Keratinocyte (primary cell): ENCODE results near the gene PLD1. TPM values are rescaled to one million over a fixed set of nuclear protein-coding genes. Genes with fewer than 3 reads are reported as not detected.

Experiments
- DNase-seq: peaks from one replicate; pipeline ENCODE4 v3.0.0-alpha.2; 2011; ENCODE audit warnings: low read depth, missing footprints, low spot score
- FAIRE-seq: peaks from 2 replicates; lab custom pipeline; 2011; peaks lifted over from hg19 to GRCh38; lab: Jason Lieb, UNC
- H2AFZ ChIP-seq: 2 replicates; pipeline ENCODE4 v1.6.0; 2012; ENCODE audit warnings: low read length, control low read depth, inconsistent platforms; ENCODE audit not compliant: control insufficient read depth
- H3K27ac ChIP-seq: 2 replicates; pipeline ENCODE4 v1.5.1; 2011; ENCODE audit warnings: low read length; ENCODE audit not compliant: control insufficient read depth, insufficient read depth
- H3K27me3 ChIP-seq: 3 replicates; pipeline ENCODE4 v1.6.0; 2011; ENCODE audit warnings: low read length; ENCODE audit not compliant: control insufficient read depth, insufficient read depth; ENCODE audit errors: extremely low read depth
- H3K36me3 ChIP-seq, 2 experiments: 2 replicates in 1 of 2; 3 replicates in 1 of 2; pipeline ENCODE4 v1.5.1; 2011; ENCODE audit warnings: low read length in 2 of 2, mild to moderate bottlenecking in 1 of 2; ENCODE audit not compliant: control insufficient read depth in 2 of 2, insufficient read depth in 2 of 2; ENCODE audit errors: extremely low read depth in 1 of 2
- H3K4me1 ChIP-seq: 3 replicates; pipeline ENCODE4 v1.5.1; 2011; ENCODE audit warnings: low read length; ENCODE audit not compliant: control insufficient read depth, insufficient read depth; ENCODE audit errors: extremely low read depth
- H3K4me2 ChIP-seq: 3 replicates; pipeline ENCODE4 v1.6.0; 2011; ENCODE audit warnings: low read depth, low read length; ENCODE audit not compliant: control insufficient read depth, insufficient read depth; ENCODE audit errors: extremely low read depth
- H3K4me3 ChIP-seq, 3 experiments: fragments of 200-600 bp in 1 of 3; sonication (generic) in 1 of 3; 2 replicates in 2 of 3; 3 replicates in 1 of 3; pipeline ENCODE4 v1.5.1; 2011 to 2016; ENCODE audit warnings: low read length in 3 of 3, mild to moderate bottlenecking in 3 of 3, control low read depth in 2 of 3, inconsistent platforms in 1 of 3, low read depth in 1 of 3, mixed read lengths in 1 of 3, mixed run types in 1 of 3, moderate library complexity in 1 of 3; ENCODE audit not compliant: control insufficient read depth in 2 of 3, insufficient read depth in 2 of 3; ENCODE audit errors: extremely low read depth in 1 of 3
- H3K79me2 ChIP-seq: 2 replicates; pipeline ENCODE4 v1.6.0; 2012; ENCODE audit warnings: low read length; ENCODE audit not compliant: control insufficient read depth, insufficient read depth
- H3K9ac ChIP-seq: 3 replicates; pipeline ENCODE4 v1.6.0; 2011; ENCODE audit warnings: low read length; ENCODE audit not compliant: control insufficient read depth, insufficient read depth; ENCODE audit errors: extremely low read depth
- H3K9me1 ChIP-seq: 3 replicates; pipeline ENCODE4 v1.6.0; 2011; ENCODE audit warnings: low read length; ENCODE audit not compliant: control insufficient read depth, insufficient read depth; ENCODE audit errors: extremely low read depth
- H3K9me3 ChIP-seq: 2 replicates; pipeline ENCODE4 v1.5.1; 2012; ENCODE audit warnings: low read depth, low read length; ENCODE audit not compliant: control insufficient read depth
- H4K20me1 ChIP-seq: 3 replicates; pipeline ENCODE4 v1.6.0; 2011; ENCODE audit warnings: low read length; ENCODE audit not compliant: control insufficient read depth, insufficient read depth; ENCODE audit errors: extremely low read depth
- EZH2 ChIP-seq: IDR thresholded peaks from one replicate; pipeline ENCODE4 v1.6.1; 2012; ENCODE audit warnings: inconsistent platforms, mild to moderate bottlenecking, low read length, moderate library complexity
- dilution Hi-C: fragments of 300-500 bp; cut with MboI; formaldehyde crosslinking; loops from one replicate; pipeline ENCODE4 v1.7.0; 2020; ENCODE audit warnings: low sequenced_read_pairs; ENCODE audit not compliant: extremely low pct_ligation_motif_present
- polyA plus RNA-seq, 5 experiments: library from polyadenylated mRNA; depleted of rRNA in 3 of 5; stranded (reverse) in 3 of 5; stranded (forward) in 1 of 5; unstranded in 1 of 5; fragments of >200 nt; gene quantifications; 1 replicate in 1 of 5; 2 replicates in 3 of 5; 3 replicates in 1 of 5; pipeline versions ENCODE4 v1.2.1 to v1.2.3, GENCODE V29; 2011 to 2012; ENCODE audit warnings: missing spikeins in 2 of 5, low read depth in 1 of 5, low replicate concordance in 1 of 5
- TF ChIP-seq, protein P1 (sequence below), 3 experiments: IDR thresholded peaks in 1 of 3; conservative IDR thresholded peaks in 1 of 3; optimal IDR thresholded peaks in 1 of 3; 2 replicates in 2 of 3; 3 replicates in 1 of 3; pipeline versions ENCODE3 to v1.5.1; 2011; ENCODE audit warnings: low read length in 3 of 3, mild to moderate bottlenecking in 3 of 3, moderate library complexity in 2 of 3, control low read depth in 1 of 3, inconsistent platforms in 1 of 3; ENCODE audit not compliant: insufficient read depth in 2 of 3; ENCODE audit errors: extremely low read depth in 1 of 3

PLD1 gene
- polyA plus RNA-seq, 1 donor (not counting 4 experiments of a cell fraction or from before 2014, with no cell fraction given): 14.7 TPM

DNA sequence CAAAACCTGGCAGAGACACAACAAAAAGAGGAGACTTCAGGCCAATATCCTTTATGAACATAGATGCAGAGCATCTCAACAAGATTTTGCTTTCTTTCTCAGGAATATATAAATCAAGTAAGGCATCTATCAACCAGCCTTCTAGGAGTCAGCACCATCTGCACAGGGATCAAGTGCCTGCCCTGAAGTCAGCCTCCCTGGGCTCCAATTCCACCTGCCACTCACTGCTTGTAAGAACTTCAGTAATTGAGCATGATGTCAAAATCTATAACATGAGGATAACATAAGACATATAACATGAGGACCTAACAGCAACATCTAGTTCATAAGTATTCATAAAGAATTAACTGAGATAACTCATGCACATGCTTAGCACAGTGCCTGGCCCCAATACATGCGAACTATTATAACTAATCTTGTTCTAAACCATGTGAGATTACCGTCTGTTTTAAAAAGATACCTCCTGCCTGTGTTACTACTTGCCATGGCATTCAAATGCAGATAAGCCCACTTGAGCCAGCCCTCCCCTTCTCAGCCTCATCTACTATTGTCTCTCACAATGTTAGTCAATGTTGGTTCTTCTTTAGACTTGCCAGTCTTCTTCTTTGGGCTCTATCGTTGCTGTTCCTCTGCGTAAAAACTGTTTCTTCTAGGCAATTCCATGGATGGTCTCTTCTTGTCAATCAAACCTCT, 91.6 kb downstream of the PLD1 start:
- H3K36me3 ChIP-seq: peaks cover 0 to 3% of the 10 kb centered on the region in 2 experiments
- DNase-seq (no peak), FAIRE-seq (no peak)
- peaks cover 2% of the 10 kb centered on the region for H3K9me3 ChIP-seq
- dilution Hi-C loops: no loop called here
- H2AFZ ChIP-seq: no peak overlapping the region
- H3K27me3 ChIP-seq: no peaks in the 10 kb centered on the region
- TF ChIP-seq, protein P1, sequence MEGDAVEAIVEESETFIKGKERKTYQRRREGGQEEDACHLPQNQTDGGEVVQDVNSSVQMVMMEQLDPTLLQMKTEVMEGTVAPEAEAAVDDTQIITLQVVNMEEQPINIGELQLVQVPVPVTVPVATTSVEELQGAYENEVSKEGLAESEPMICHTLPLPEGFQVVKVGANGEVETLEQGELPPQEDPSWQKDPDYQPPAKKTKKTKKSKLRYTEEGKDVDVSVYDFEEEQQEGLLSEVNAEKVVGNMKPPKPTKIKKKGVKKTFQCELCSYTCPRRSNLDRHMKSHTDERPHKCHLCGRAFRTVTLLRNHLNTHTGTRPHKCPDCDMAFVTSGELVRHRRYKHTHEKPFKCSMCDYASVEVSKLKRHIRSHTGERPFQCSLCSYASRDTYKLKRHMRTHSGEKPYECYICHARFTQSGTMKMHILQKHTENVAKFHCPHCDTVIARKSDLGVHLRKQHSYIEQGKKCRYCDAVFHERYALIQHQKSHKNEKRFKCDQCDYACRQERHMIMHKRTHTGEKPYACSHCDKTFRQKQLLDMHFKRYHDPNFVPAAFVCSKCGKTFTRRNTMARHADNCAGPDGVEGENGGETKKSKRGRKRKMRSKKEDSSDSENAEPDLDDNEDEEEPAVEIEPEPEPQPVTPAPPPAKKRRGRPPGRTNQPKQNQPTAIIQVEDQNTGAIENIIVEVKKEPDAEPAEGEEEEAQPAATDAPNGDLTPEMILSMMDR (optimal IDR thresholded peaks at IDR 0.05 in 1 of 3, IDR thresholded peaks at IDR 0.05 in 1 of 3, conservative IDR thresholded peaks at IDR 0.05 in 1 of 3; ENCODE audit: extremely low read depth in 1 of 3, insufficient read depth in 2 of 3, low read length in 3 of 3): no peak
- no peak for TF ChIP-seq EZH2
- no peak overlapping the region for H3K4me3 ChIP-seq
- H3K4me2 ChIP-seq: no peak overlapping the region
- no peaks in the 10 kb centered on the region for H4K20me1 ChIP-seq
- no peaks in the 10 kb centered on the region for H3K4me1 ChIP-seq
- H3K9me1 ChIP-seq: no peaks in the 10 kb centered on the region
- H3K27ac ChIP-seq: no peak overlapping the region
- no peaks in the 10 kb centered on the region for H3K79me2 ChIP-seq
- no peak overlapping the region for H3K9ac ChIP-seq

GRCh38 chr3:171715155-171715554, 95.1 kb downstream of the PLD1 start:
- Histone ChIP-seq H3K9ac (no peak overlapping the region), H3K9me1 (no peaks in the 10 kb centered on the region), H3K79me2 (no peaks in the 10 kb centered on the region), H2AFZ (no peak overlapping the region), H3K4me1 (peaks cover 13% of the 10 kb centered on the region), H3K9me3 (peaks cover 2% of the 10 kb centered on the region), H3K36me3 (peaks cover 0 to 1% of the 10 kb centered on the region in 2 experiments), H3K27ac (no peak overlapping the region), H3K4me2 (no peak overlapping the region), H3K4me3 (no peak overlapping the region), H4K20me1 (no peaks in the 10 kb centered on the region), H3K27me3 (no peaks in the 10 kb centered on the region)
- dilution Hi-C loops: no loop called here
- TF ChIP-seq, protein P1 (optimal IDR thresholded peaks at IDR 0.05 in 1 of 3, IDR thresholded peaks at IDR 0.05 in 1 of 3, conservative IDR thresholded peaks at IDR 0.05 in 1 of 3; ENCODE audit: extremely low read depth in 1 of 3, insufficient read depth in 2 of 3, low read length in 3 of 3): no peak
- no peak for TF ChIP-seq EZH2
- DNase-seq: no peak
- FAIRE-seq: no peak
